Endothelial cell of umbilical vein (primary cell): ENCODE measurements around the gene SEMA3G. TPM values are rescaled to one million over a fixed set of nuclear protein-coding genes. Genes with fewer than 3 reads are reported as not detected.

Source experiments
- BruUV-seq: library from RNA; stranded (reverse); fragments of 400-500 nt; replicated peaks from 2 replicates; lab custom pipeline; 2021; lab: Mats Ljungman, UMichigan
- CTCF ChIA-PET: fragments of 300-600, 350-600 bp; sonication (Branson Sonifier 250); formaldehyde crosslinking; loops from one replicate; lab custom pipeline; 2021; ENCODE audit warnings: antibody characterized with exemption, inconsistent platforms; lab: Charles Lee
- POLR2A ChIA-PET: fragments of 300-600, 350-600 bp; sonication (Branson Sonifier 250); formaldehyde crosslinking; loops from one replicate; lab custom pipeline; 2021; ENCODE audit warnings: antibody characterized with exemption, inconsistent platforms; lab: Charles Lee
- DNase-seq: peaks from one replicate; pipeline ENCODE4 v3.0.0-alpha.2; 2011; ENCODE audit warnings: low read depth, low spot score
- FAIRE-seq: peaks from 2 replicates; lab custom pipeline; 2011; peaks lifted over from hg19 to GRCh38; lab: Jason Lieb, UNC
- H2AFZ ChIP-seq: 2 replicates; pipeline ENCODE4 v1.6.0; 2012; ENCODE audit warnings: low read depth, low read length, control low read depth, inconsistent platforms
- H3K27ac ChIP-seq: 2 replicates; pipeline ENCODE4 v1.5.1; 2011; ENCODE audit warnings: low read depth, mild to moderate bottlenecking, control low read depth, low read length, moderate library complexity; ENCODE audit not compliant: insufficient read depth
- H3K27me3 ChIP-seq, 2 experiments: 2 replicates each; pipeline versions ENCODE4 v1.6.0 to v1.6.1; 2011; ENCODE audit warnings: low read length in 2 of 2, mixed read lengths in 1 of 2; ENCODE audit not compliant: control insufficient read depth in 2 of 2, insufficient read depth in 2 of 2
- H3K36me3 ChIP-seq, 2 experiments: 2 replicates in 1 of 2; 3 replicates in 1 of 2; pipeline ENCODE4 v1.5.1; 2011; ENCODE audit warnings: low read length in 2 of 2, mild to moderate bottlenecking in 1 of 2, moderate library complexity in 1 of 2; ENCODE audit not compliant: control insufficient read depth in 2 of 2, insufficient read depth in 2 of 2; ENCODE audit errors: extremely low read depth in 1 of 2
- H3K4me1 ChIP-seq: 3 replicates; pipeline ENCODE4 v1.5.1; 2011; ENCODE audit warnings: mild to moderate bottlenecking, low read length; ENCODE audit not compliant: control insufficient read depth, insufficient read depth; ENCODE audit errors: extremely low read depth
- H3K4me2 ChIP-seq: 2 replicates; pipeline ENCODE4 v1.6.1; 2011; ENCODE audit warnings: low read length, control low read depth, mixed read lengths; ENCODE audit not compliant: insufficient read depth
- H3K4me3 ChIP-seq, 3 experiments: fragments of 200-600 bp in 1 of 3; sonication (generic), shearing (Covaris generic) in 1 of 3; replicated peaks in 1 of 3; 2 replicates each; pipeline ENCODE4 v1.5.1; 2011 to 2016; ENCODE audit warnings: control low read depth in 3 of 3, low read length in 3 of 3, mild to moderate bottlenecking in 2 of 3, inconsistent platforms in 1 of 3, low read depth in 1 of 3, moderate library complexity in 1 of 3; ENCODE audit not compliant: insufficient read depth in 1 of 3
- H3K79me2 ChIP-seq: 2 replicates; pipeline ENCODE4 v1.6.0; 2012; ENCODE audit warnings: low read length, inconsistent platforms; ENCODE audit not compliant: control insufficient read depth, insufficient read depth
- H3K9ac ChIP-seq: replicated peaks from 2 replicates; pipeline ENCODE3; 2011; ENCODE audit warnings: low read length, control low read depth; ENCODE audit not compliant: insufficient read depth; ENCODE audit errors: extremely low read depth
- H3K9me1 ChIP-seq: replicated peaks from 3 replicates; pipeline ENCODE4 v1.6.0; 2011; ENCODE audit warnings: mild to moderate bottlenecking, low read length; ENCODE audit not compliant: control insufficient read depth, insufficient read depth; ENCODE audit errors: extremely low read depth
- H3K9me3 ChIP-seq: replicated peaks from 2 replicates; pipeline ENCODE4 v1.5.1; 2012; ENCODE audit warnings: low read length, inconsistent platforms; ENCODE audit not compliant: control insufficient read depth, insufficient read depth
- H4K20me1 ChIP-seq: replicated peaks from 2 replicates; pipeline ENCODE3; 2011; ENCODE audit warnings: mild to moderate bottlenecking, low read length; ENCODE audit not compliant: control insufficient read depth, insufficient read depth; ENCODE audit errors: extremely low read depth
- CTCF ChIP-seq, 2 donors: IDR thresholded peaks; 1 replicate in 1 of 2; 2 replicates in 1 of 2; pipeline ENCODE4 v1.5.1; 2011; ENCODE audit warnings: low read length in 2 of 2, mild to moderate bottlenecking in 2 of 2, moderate library complexity in 2 of 2, control low read depth in 1 of 2, inconsistent platforms in 1 of 2, low read depth in 1 of 2; ENCODE audit not compliant: insufficient read depth in 1 of 2; ENCODE audit errors: extremely low read depth in 1 of 2
- EZH2 ChIP-seq: IDR thresholded peaks from 2 replicates; pipeline ENCODE4 v1.6.1; 2012; ENCODE audit warnings: borderline replicate concordance, low read depth, mild to moderate bottlenecking, moderate library complexity, low read length, inconsistent platforms; ENCODE audit not compliant: severe bottlenecking
- FOS ChIP-seq: IDR thresholded peaks from 2 replicates; pipeline ENCODE4 v1.6.1; 2011; ENCODE audit warnings: mild to moderate bottlenecking, low read length, moderate library complexity, borderline replicate concordance; ENCODE audit not compliant: insufficient read depth
- GATA2 ChIP-seq: IDR thresholded peaks from 2 replicates; pipeline ENCODE4 v1.7.0; 2011; ENCODE audit warnings: low read depth, mild to moderate bottlenecking, moderate library complexity, mixed read lengths, low read length; ENCODE audit not compliant: insufficient read length, insufficient read depth
- JUN ChIP-seq: IDR thresholded peaks from 2 replicates; pipeline ENCODE4 v1.6.1; 2011; ENCODE audit warnings: borderline replicate concordance, low read depth; ENCODE audit not compliant: insufficient read length, insufficient read depth
- MAX ChIP-seq: IDR thresholded peaks from 2 replicates; pipeline ENCODE4 v1.6.1; 2011; ENCODE audit not compliant: insufficient read depth, insufficient read length
- MYC ChIP-seq: IDR thresholded peaks from one replicate; pipeline ENCODE4 v1.6.1; 2011; ENCODE audit warnings: mild to moderate bottlenecking, low read depth, low read length
- POLR2A ChIP-seq: IDR thresholded peaks from 2 replicates; pipeline ENCODE4 v1.6.1; 2012; ENCODE audit warnings: low read depth, mild to moderate bottlenecking, control low read depth, low read length
- POLR2AphosphoS5 ChIP-seq: IDR thresholded peaks from 2 replicates; pipeline ENCODE4 v1.6.1; 2012; ENCODE audit warnings: low read depth, mild to moderate bottlenecking, control low read depth, low read length, moderate library complexity; ENCODE audit not compliant: insufficient read depth
- dilution Hi-C: fragments of 300-500 bp; cut with MboI; formaldehyde crosslinking; loops from one replicate; pipeline ENCODE4 v1.15.0; 2019; ENCODE audit warnings: low sequenced_read_pairs; ENCODE audit not compliant: extremely low pct_ligation_motif_present
- intact Hi-C: fragments of 100-400 bp; cut with micrococcal nuclease; formaldehyde crosslinking; loops from one replicate; pipeline ENCODE4 v1.10.0; 2022
- polyA plus RNA-seq, 4 experiments: library from polyadenylated mRNA; depleted of rRNA in 3 of 4; stranded (reverse) in 3 of 4; unstranded in 1 of 4; fragments of >200 nt; gene quantifications; 2 replicates each; pipeline versions ENCODE4 v1.2.1 to v1.2.3, GENCODE V29; 2011 to 2012; ENCODE audit warnings: missing spikeins in 1 of 4
- total RNA-seq: library from RNA; stranded (reverse); gene quantifications from 2 replicates; pipeline ENCODE4 v1.2.3, GENCODE V29; 2021

Gene SEMA3G
- total and polyA plus RNA-seq, 2 donors (not counting 3 experiments of a cell fraction or from before 2014, with no cell fraction given) = 22.6 to 27.9 TPM

- POLR2A ChIA-PET = no interaction called here
- Histone ChIP-seq H3K4me3 (no peak overlapping the region), H4K20me1 (no peaks in the 10 kb centered on the region), H3K9me3 (no peaks in the 10 kb centered on the region), H3K4me2 (peak overlapping the region; percentile 86), H3K27me3 (no peaks in the 10 kb centered on the region), H2AFZ (no peak overlapping the region), H3K36me3 (peaks cover 14 to 19% of the 10 kb centered on the region in 2 experiments), H3K4me1 (peaks cover 17% of the 10 kb centered on the region), H3K79me2 (peaks cover 38% of the 10 kb centered on the region), H3K9ac (no peak overlapping the region), H3K9me1 (no peaks in the 10 kb centered on the region), H3K27ac (no peak overlapping the region)
- BruUV-seq = no TSS peak
- no peak for DNase-seq
- intact Hi-C loops = no loop called here
- CTCF ChIA-PET = no interaction called here
- no peak for FAIRE-seq
- dilution Hi-C loops = no loop called here
- TF ChIP-seq MAX = no peak
- no peak for TF ChIP-seq GATA2
- no peak for TF ChIP-seq CTCF (IDR thresholded peaks at IDR 0.05; ENCODE audit: extremely low read depth in 1 of 2, insufficient read depth in 1 of 2, low read depth in 1 of 2, low read length in 2 of 2)
- TF ChIP-seq POLR2AphosphoS5 = no peak
- no peak for TF ChIP-seq POLR2A
- TF ChIP-seq JUN = no peak
- TF ChIP-seq FOS = no peak
- TF ChIP-seq EZH2 = no peak
- TF ChIP-seq MYC = no peak
Measured at GRCh38 chr3:52454250-52454937, 9.5 kb upstream of the SEMA3G start.
